B cell (primary cell): Measurements from ENCODE around the gene EMID1. TPM values are rescaled to one million over a fixed set of nuclear protein-coding genes. Genes with fewer than 3 reads are reported as not detected.

ENCODE experiments used
- ATAC-seq: fragments of 200-7000 bp; cut with Tn5 transposase; one replicate; pipeline ENCODE4 v1.10.0; 2021; ENCODE audit warnings: low read depth, mild to moderate bottlenecking, moderate number of reproducible peaks, moderate library complexity
- CTCF ChIA-PET: fragments of 350-600 bp; sonication (Branson Sonifier 250); formaldehyde crosslinking; loops from one replicate; lab custom pipeline; 2021; ENCODE audit warnings: antibody characterized with exemption, inconsistent platforms; lab: Charles Lee
- POLR2A ChIA-PET: fragments of 350-600 bp; sonication (Branson Sonifier 250); formaldehyde crosslinking; loops from one replicate; lab custom pipeline; 2021; ENCODE audit warnings: antibody characterized with exemption; lab: Charles Lee
- DNase-seq: peaks from one replicate; pipeline ENCODE4 v3.0.0; 2013
- H2AFZ ChIP-seq: 2 replicates; pipeline ENCODE4 v1.6.1; 2012; ENCODE audit warnings: mild to moderate bottlenecking, low read depth, low read length; ENCODE audit not compliant: insufficient read depth, poor library complexity, severe bottlenecking
- H3K27ac ChIP-seq, 2 donors: 1 replicate in 1 of 2; 2 replicates in 1 of 2; pipeline ENCODE4 v1.5.1; 2012 to 2013; ENCODE audit warnings: low read length in 2 of 2, mild to moderate bottlenecking in 2 of 2, moderate library complexity in 1 of 2
- H3K27me3 ChIP-seq, 4 experiments: fragments of 200-600 bp in 1 of 4; sonication (generic) in 1 of 4; replicated peaks in 1 of 4; 1 replicate in 2 of 4; 2 replicates in 2 of 4; pipeline versions ENCODE4 v1.6.1 to v1.7.0; 2013 to 2016; ENCODE audit warnings: low read length in 3 of 4, mild to moderate bottlenecking in 2 of 4, mixed read lengths in 1 of 4, moderate library complexity in 1 of 4; ENCODE audit not compliant: insufficient read depth in 4 of 4, control insufficient read depth in 3 of 4; ENCODE audit errors: control extremely low read depth in 1 of 4
- H3K36me3 ChIP-seq, 2 experiments: replicated peaks in 1 of 2; 1 replicate in 1 of 2; 2 replicates in 1 of 2; pipeline versions ENCODE4 v1.6.1 to v1.7.1; 2013; ENCODE audit warnings: low read length in 1 of 2; ENCODE audit not compliant: insufficient read depth in 2 of 2, control insufficient read depth in 1 of 2; ENCODE audit errors: control extremely low read depth in 1 of 2, extremely low read depth in 1 of 2
- H3K4me1 ChIP-seq, 2 donors: fragments of 200-600 bp in 1 of 2; sonication (generic) in 1 of 2; 1 replicate in 1 of 2; 2 replicates in 1 of 2; pipeline versions ENCODE4 v1.5.1 to v1.6.1; 2013 to 2017; ENCODE audit warnings: low read length in 2 of 2; ENCODE audit not compliant: control insufficient read depth in 2 of 2, insufficient read depth in 2 of 2
- H3K4me2 ChIP-seq: replicated peaks from 2 replicates; pipeline ENCODE3; 2012; ENCODE audit warnings: mild to moderate bottlenecking, low read depth, low read length; ENCODE audit not compliant: poor library complexity, severe bottlenecking
- H3K4me3 ChIP-seq, 5 experiments: fragments of 200-600 bp in 1 of 5; sonication (generic) in 1 of 5; 1 replicate in 3 of 5; 2 replicates in 2 of 5; pipeline versions ENCODE4 v1.5.1 to v1.7.0; 2011 to 2016; ENCODE audit warnings: low read length in 4 of 5, mild to moderate bottlenecking in 4 of 5, low read depth in 2 of 5, control low read depth in 1 of 5, moderate library complexity in 1 of 5; ENCODE audit not compliant: insufficient read depth in 1 of 5; ENCODE audit errors: control extremely low read depth in 1 of 5, extremely low read depth in 1 of 5
- H3K79me2 ChIP-seq: fragments of 200-600 bp; sonication (generic); one replicate; pipeline ENCODE4 v1.6.0; 2016; ENCODE audit warnings: low read length; ENCODE audit not compliant: control insufficient read depth, insufficient read depth
- H3K9ac ChIP-seq: fragments of 200-600 bp; sonication (generic); 2 replicates; pipeline ENCODE4 v1.6.1; 2017; ENCODE audit warnings: mild to moderate bottlenecking, low read length, moderate library complexity
- H3K9me3 ChIP-seq, 3 donors: one replicate each; pipeline versions ENCODE4 v1.6.1 to v1.7.1; 2013; ENCODE audit warnings: low read length in 2 of 3; ENCODE audit not compliant: control insufficient read depth in 2 of 3, insufficient read depth in 1 of 3; ENCODE audit errors: control extremely low read depth in 1 of 3
- H4K20me1 ChIP-seq: 2 replicates; pipeline ENCODE4 v1.6.0; 2012; ENCODE audit warnings: mild to moderate bottlenecking, low read length; ENCODE audit not compliant: insufficient read depth, control insufficient read depth, poor library complexity, severe bottlenecking
- H3K27ac Mint-ChIP-seq: one replicate; pipeline ENCODE4 v1.8.0; 2021; ENCODE audit warnings: mixed read lengths
- H3K27me3 Mint-ChIP-seq: one replicate; pipeline ENCODE4 v1.8.0; 2021; ENCODE audit warnings: mixed read lengths
- H3K4me1 Mint-ChIP-seq: one replicate; pipeline ENCODE4 v1.8.0; 2021; ENCODE audit warnings: mixed read lengths
- H3K4me3 Mint-ChIP-seq: one replicate; pipeline ENCODE4 v1.8.0; 2021; ENCODE audit warnings: mixed read lengths
- H3K9me3 Mint-ChIP-seq: one replicate; pipeline ENCODE4 v1.8.0; 2022; ENCODE audit warnings: mixed read lengths; ENCODE audit not compliant: insufficient read depth
- CTCF ChIP-seq: fragments of 200-600 bp; IDR thresholded peaks from one replicate; pipeline ENCODE4 v1.8.0; 2022; ENCODE audit warnings: antibody characterized with exemption, mild to moderate bottlenecking
- EZH2 ChIP-seq: IDR thresholded peaks from 2 replicates; pipeline ENCODE4 v1.6.1; 2012; ENCODE audit warnings: borderline replicate concordance, low read depth, mild to moderate bottlenecking, moderate library complexity, low read length; ENCODE audit not compliant: insufficient read depth, poor library complexity, severe bottlenecking
- WGBS: methylation state at CpG from one replicate; pipeline ENCODE4 v1.1.5; 2013; ENCODE audit warnings: missing lambda C conversion rate; ENCODE audit not compliant: insufficient coverage; 5-methylcytosine and 5-hydroxymethylcytosine counted together
- intact Hi-C: fragments of 100-400 bp; cut with micrococcal nuclease; formaldehyde crosslinking; loops from one replicate; pipeline ENCODE4 v1.10.0; 2022
- polyA plus RNA-seq: library from polyadenylated mRNA; depleted of rRNA; stranded (reverse); fragments of >200 nt; gene quantifications from 2 replicates; pipeline ENCODE4 v1.2.3, GENCODE V29; 2012
- total RNA-seq, 2 donors: library from RNA; stranded (reverse); fragments of 120-200 nt in 1 of 2; gene quantifications; 1 replicate in 1 of 2; 2 replicates in 1 of 2; pipeline versions ENCODE4 v1.2.3 to v1.2.4, GENCODE V29; 2013 to 2022

The EMID1 gene
- total and polyA plus RNA-seq, 2 donors (not counting 1 experiment from before 2014, with no cell fraction given) = not detected

- CTCF ChIA-PET = no interaction called here
- H3K27ac Mint-ChIP-seq = no peak overlapping the region
Observed at GRCh38 chr22:29265305-29265704, 59.6 kb downstream of the EMID1 start.

GRCh38 chr22:29265929-29266328 lies 60.2 kb downstream of the EMID1 start:
- Histone ChIP-seq H3K9me3 (no peaks in the 10 kb centered on the region), H2AFZ (no peak overlapping the region), H4K20me1 (peaks cover 28% of the 10 kb centered on the region), H3K27me3 (no peaks in the 10 kb centered on the region), H3K79me2 (peaks cover 46% of the 10 kb centered on the region), H3K4me1 (peaks cover 27 to 34% of the 10 kb centered on the region in 2 donors), H3K4me3 (no peak overlapping the region), H3K27ac (no peak overlapping the region), H3K4me2 (no peak overlapping the region), H3K36me3 (peaks cover 0 to 4% of the 10 kb centered on the region in 2 experiments), H3K9ac (no peak overlapping the region)
- Mint-ChIP-seq H3K27me3 (no peaks in the 10 kb centered on the region), H3K27ac (no peak overlapping the region), H3K4me3 (no peak overlapping the region), H3K4me1 (peaks cover 31% of the 10 kb centered on the region), H3K9me3 (no peaks in the 10 kb centered on the region)
- WGBS = 100% methylated on average over 3 of the region's 4 CpGs
- no peak for ATAC-seq
- TF ChIP-seq CTCF (no peak), EZH2 (no peak)
- intact Hi-C loops = loop anchor here (5.0 kb wide), 4 partner anchors 121 to 616 kb away; partner anchors contain the start of genes AP1B1, MTMR3, NF2 and UQCR10
- ChIA-PET CTCF (no interaction called here), POLR2A (no interaction called here)
- no peak for DNase-seq

More at GRCh38 chr22:29265305-29265704, 59.6 kb downstream of the EMID1 start:
- H3K9me3 ChIP-seq = no peaks in the 10 kb centered on the region
- peaks cover 0 to 4% of the 10 kb centered on the region in 2 experiments for H3K36me3 ChIP-seq
- Mint-ChIP-seq H3K4me3 (no peak overlapping the region), H3K9me3 (no peaks in the 10 kb centered on the region), H3K27me3 (no peaks in the 10 kb centered on the region), H3K4me1 (peaks cover 25% of the 10 kb centered on the region)
- no peak for DNase-seq
- TF ChIP-seq EZH2 = no peak
- no peak for TF ChIP-seq CTCF
- no peak overlapping the region for H3K9ac ChIP-seq
- peaks cover 21% of the 10 kb centered on the region for H4K20me1 ChIP-seq
- H3K27ac ChIP-seq = no peak overlapping the region
- POLR2A ChIA-PET = no interaction called here
- no peak overlapping the region for H3K4me3 ChIP-seq
- no peak overlapping the region for H3K4me2 ChIP-seq
- 98% methylated on average over 5 of the region's 7 CpGs for WGBS
- peaks cover 20 to 28% of the 10 kb centered on the region in 2 donors for H3K4me1 ChIP-seq
- intact Hi-C loops = loop anchor here (5.0 kb wide), 4 partner anchors 122 to 617 kb away; partner anchors contain the start of genes AP1B1, MTMR3, NF2 and UQCR10
- peaks cover 39% of the 10 kb centered on the region for H3K79me2 ChIP-seq
- no peak overlapping the region for H2AFZ ChIP-seq
- no peak for ATAC-seq
- no peaks in the 10 kb centered on the region for H3K27me3 ChIP-seq
